Activated CD8-positive, alpha-beta memory T cell treated with anti-CD3 and anti-CD28 coated beads for 24 hours (primary cell): ENCODE data around the gene EPHB4.
"Not testable (repeated sequence)": the region's sequence is repeated elsewhere in the genome, so short reads cannot be mapped to it uniquely, and the experiment has no call there.

ENCODE experiments used
- DNase-seq: peaks from one replicate; pipeline ENCODE4 v3.0.0-alpha.2; 2020

Gene EPHB4

GRCh38 chr7:100819586-100819985, 7.7 kb downstream of the EPHB4 start:
- DNase-seq: no peak

- DNase-seq: no peak
Observed at GRCh38 chr7:100818825-100819224, 8.5 kb downstream of the EPHB4 start.

GRCh38 chr7:100818366-100818765, 9.0 kb downstream of the EPHB4 start:
- DNase-seq: no peak

- no peak for DNase-seq
Observed at GRCh38 chr7:100817097-100817496, 10.2 kb downstream of the EPHB4 start.

GRCh38 chr7:100816515-100816914, 10.8 kb downstream of the EPHB4 start:
- not testable (repeated sequence) for DNase-seq

- no peak for DNase-seq
Observed at GRCh38 chr7:100812729-100813128, 14.6 kb downstream of the EPHB4 start.

GRCh38 chr7:100811480-100811879, 15.8 kb downstream of the EPHB4 start:
- DNase-seq: no peak

- no peak for DNase-seq
Observed at GRCh38 chr7:100808354-100808875, 18.9 kb downstream of the EPHB4 start.

GRCh38 chr7:100806883-100807282, 20.4 kb downstream of the EPHB4 start:
- DNase-seq: not testable (repeated sequence)

GRCh38 chr7:100806276-100806675, 21.0 kb downstream of the EPHB4 start:
- no peak for DNase-seq

GRCh38 chr7:100804681-100805431, 22.5 kb downstream of the EPHB4 start:
- no peak for DNase-seq

- DNase-seq: no peak
Observed at GRCh38 chr7:100803398-100804161, 23.7 kb downstream of the EPHB4 start.

GRCh38 chr7:100802951-100803350, 24.4 kb downstream of the EPHB4 start:
- no peak for DNase-seq

- DNase-seq: no peak
Observed at GRCh38 chr7:100801833-100802568, 25.3 kb downstream of the EPHB4 start.

- peak; percentile 76 for DNase-seq
Observed at GRCh38 chr7:100799037-100799896, 28.1 kb downstream of the EPHB4 start.

GRCh38 chr7:100794741-100795140, 32.6 kb downstream of the EPHB4 start:
- DNase-seq: no peak

GRCh38 chr7:100793806-100794660, 33.3 kb downstream of the EPHB4 start:
- DNase-seq: no peak

GRCh38 chr7:100791881-100792666, 35.2 kb downstream of the EPHB4 start:
- DNase-seq: no peak

GRCh38 chr7:100789055-100789454, 38.3 kb downstream of the EPHB4 start:
- DNase-seq: no peak

- no peak for DNase-seq
Observed at GRCh38 chr7:100786323-100786722, 41.0 kb downstream of the EPHB4 start.

GRCh38 chr7:100785878-100786277, 41.4 kb downstream of the EPHB4 start:
- no peak for DNase-seq
